Tibial nerve (tissue), 4 donors: ENCODE data around the gene RNF157.

Source experiments
- CTCF ChIP-seq, 5 experiments: fragments of 200-600 bp in 3 of 5; fragments of 450-650 bp in 2 of 5; sonication (generic) in 3 of 5; IDR thresholded peaks; one replicate each; pipeline ENCODE4 v1.5.1; 2016 to 2019; ENCODE audit warnings: antibody characterized with exemption in 5 of 5, mild to moderate bottlenecking in 3 of 5, moderate library complexity in 2 of 5
- EP300 ChIP-seq, 2 donors: sonication (generic); formaldehyde crosslinking; IDR thresholded peaks; one replicate each; pipeline ENCODE4 v1.6.1; 2017; ENCODE audit warnings: antibody characterized with exemption in 2 of 2, mild to moderate bottlenecking in 1 of 2
- POLR2A ChIP-seq, 2 donors: fragments of 450-650 bp; IDR thresholded peaks; one replicate each; pipeline ENCODE4 v1.6.1; 2017; ENCODE audit warnings: antibody characterized with exemption in 2 of 2, mild to moderate bottlenecking in 2 of 2, moderate library complexity in 2 of 2

GRCh38 chr17:76160896-76161528 lies 79.3 kb downstream of the RNF157 start:
- TF ChIP-seq POLR2A (IDR thresholded peaks at IDR 0.05) (no peak), CTCF (IDR thresholded peaks at IDR 0.05) (no peak), EP300 (IDR thresholded peaks at IDR 0.05) (no peak)
